Measurements from ENCODE around the gene POMT1.

DNA sequence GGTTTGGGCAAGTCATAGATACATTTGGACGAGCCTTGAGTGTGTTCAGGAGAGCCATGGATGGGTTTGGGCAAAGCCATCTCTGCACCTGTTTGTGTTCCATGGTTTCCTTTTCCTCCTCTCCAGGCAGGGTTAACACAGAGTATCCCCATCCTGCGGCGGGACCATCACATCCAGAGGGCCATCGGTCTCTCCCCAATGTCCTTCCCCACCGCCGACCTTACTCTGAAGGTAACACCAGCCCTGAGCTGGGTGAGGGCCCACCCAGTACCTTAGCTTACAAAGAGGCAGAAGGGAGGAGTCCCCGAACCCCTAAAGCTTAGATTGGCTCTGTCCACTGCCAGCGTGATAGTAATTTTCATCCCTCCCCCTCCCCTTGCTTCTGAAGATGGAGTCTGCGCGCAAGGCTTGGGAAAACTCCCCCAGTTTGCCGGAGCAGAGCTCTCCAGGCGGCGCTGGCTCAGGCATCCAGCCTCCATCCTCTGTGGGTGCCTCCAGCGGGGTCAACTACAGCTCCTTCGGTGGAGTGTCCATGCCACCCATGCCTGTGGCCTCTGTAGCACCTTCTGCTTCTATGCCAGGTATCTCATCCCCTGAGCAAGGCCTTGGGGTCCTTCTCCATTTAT, 18.0 kb upstream of the POMT1 start:
- TF ChIP-seq, protein P1, sequence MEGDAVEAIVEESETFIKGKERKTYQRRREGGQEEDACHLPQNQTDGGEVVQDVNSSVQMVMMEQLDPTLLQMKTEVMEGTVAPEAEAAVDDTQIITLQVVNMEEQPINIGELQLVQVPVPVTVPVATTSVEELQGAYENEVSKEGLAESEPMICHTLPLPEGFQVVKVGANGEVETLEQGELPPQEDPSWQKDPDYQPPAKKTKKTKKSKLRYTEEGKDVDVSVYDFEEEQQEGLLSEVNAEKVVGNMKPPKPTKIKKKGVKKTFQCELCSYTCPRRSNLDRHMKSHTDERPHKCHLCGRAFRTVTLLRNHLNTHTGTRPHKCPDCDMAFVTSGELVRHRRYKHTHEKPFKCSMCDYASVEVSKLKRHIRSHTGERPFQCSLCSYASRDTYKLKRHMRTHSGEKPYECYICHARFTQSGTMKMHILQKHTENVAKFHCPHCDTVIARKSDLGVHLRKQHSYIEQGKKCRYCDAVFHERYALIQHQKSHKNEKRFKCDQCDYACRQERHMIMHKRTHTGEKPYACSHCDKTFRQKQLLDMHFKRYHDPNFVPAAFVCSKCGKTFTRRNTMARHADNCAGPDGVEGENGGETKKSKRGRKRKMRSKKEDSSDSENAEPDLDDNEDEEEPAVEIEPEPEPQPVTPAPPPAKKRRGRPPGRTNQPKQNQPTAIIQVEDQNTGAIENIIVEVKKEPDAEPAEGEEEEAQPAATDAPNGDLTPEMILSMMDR (IDR thresholded peaks at IDR 0.05; ENCODE audit: extremely low read depth in 1 of 2, insufficient read depth in 1 of 2, low read depth in 1 of 2, low read length in 2 of 2): no peak
- TF ChIP-seq EZH2 (IDR thresholded peaks at IDR 0.05; ENCODE audit: borderline replicate concordance, low read depth, low read length, severe bottlenecking): no peak
- no peak for TF ChIP-seq MAX (IDR thresholded peaks at IDR 0.05; ENCODE audit: insufficient read depth, insufficient read length)
- TF ChIP-seq POLR2AphosphoS5 (IDR thresholded peaks at IDR 0.05; ENCODE audit: insufficient read depth, low read depth, low read length): no peak
- no peak for TF ChIP-seq POLR2A (IDR thresholded peaks at IDR 0.05; ENCODE audit: low read depth, low read length)
- TF ChIP-seq JUN (IDR thresholded peaks at IDR 0.05; ENCODE audit: borderline replicate concordance, insufficient read depth, insufficient read length, low read depth): no peak
